Endothelial cell (in vitro differentiated cells): ENCODE data around the gene TRPM3. TPM values are rescaled to one million over a fixed set of nuclear protein-coding genes. Genes with fewer than 3 reads are reported as not detected.

Experiments used
- DNase-seq: peaks from one replicate; pipeline ENCODE4 v3.0.0; 2021; ENCODE audit warnings: low spot score
- H3K27ac Mint-ChIP-seq: one replicate; pipeline ENCODE4 v1.8.0; 2021; ENCODE audit warnings: mixed read lengths, inconsistent platforms; ENCODE audit not compliant: unreplicated experiment
- H3K27me3 Mint-ChIP-seq: one replicate; pipeline ENCODE4 v1.8.0; 2021; ENCODE audit warnings: mild to moderate bottlenecking, moderate library complexity, mixed read lengths, inconsistent platforms; ENCODE audit not compliant: unreplicated experiment
- H3K36me3 Mint-ChIP-seq: one replicate; pipeline ENCODE4 v1.8.0; 2021; ENCODE audit warnings: mild to moderate bottlenecking, low read depth, mixed read lengths, inconsistent platforms; ENCODE audit not compliant: unreplicated experiment
- H3K4me1 Mint-ChIP-seq: one replicate; pipeline ENCODE4 v1.8.0; 2021; ENCODE audit warnings: mild to moderate bottlenecking, mixed read lengths, inconsistent platforms; ENCODE audit not compliant: unreplicated experiment
- H3K4me3 Mint-ChIP-seq: one replicate; pipeline ENCODE4 v1.8.0; 2021; ENCODE audit warnings: mild to moderate bottlenecking, mixed read lengths, inconsistent platforms; ENCODE audit not compliant: unreplicated experiment
- H3K9me3 Mint-ChIP-seq: one replicate; pipeline ENCODE4 v1.8.0; 2021; ENCODE audit warnings: mixed read lengths, inconsistent platforms; ENCODE audit not compliant: unreplicated experiment
- total RNA-seq: library from RNA; stranded (reverse); fragmentation: NEBNext Ultra II Directional; extraction: Animal tissue kit (Norgen Biotek cat#: 25700); gene quantifications from one replicate; pipeline ENCODE4 v1.2.1, GENCODE V29; 2021; ENCODE audit not compliant: unreplicated experiment
- TF ChIP-seq, protein P1 (sequence below): fragments of 200-600 bp; sonication (generic); IDR thresholded peaks from one replicate; pipeline ENCODE4 v1.5.0; 2021; ENCODE audit warnings: antibody characterized with exemption; ENCODE audit not compliant: unreplicated experiment

The TRPM3 gene
- total RNA-seq, 1 donor from 2014 or later: 0.54 TPM

- Mint-ChIP-seq H3K27me3 (no peaks in the 10 kb centered on the region), H3K27ac (no peak overlapping the region)
- TF ChIP-seq, protein P1, sequence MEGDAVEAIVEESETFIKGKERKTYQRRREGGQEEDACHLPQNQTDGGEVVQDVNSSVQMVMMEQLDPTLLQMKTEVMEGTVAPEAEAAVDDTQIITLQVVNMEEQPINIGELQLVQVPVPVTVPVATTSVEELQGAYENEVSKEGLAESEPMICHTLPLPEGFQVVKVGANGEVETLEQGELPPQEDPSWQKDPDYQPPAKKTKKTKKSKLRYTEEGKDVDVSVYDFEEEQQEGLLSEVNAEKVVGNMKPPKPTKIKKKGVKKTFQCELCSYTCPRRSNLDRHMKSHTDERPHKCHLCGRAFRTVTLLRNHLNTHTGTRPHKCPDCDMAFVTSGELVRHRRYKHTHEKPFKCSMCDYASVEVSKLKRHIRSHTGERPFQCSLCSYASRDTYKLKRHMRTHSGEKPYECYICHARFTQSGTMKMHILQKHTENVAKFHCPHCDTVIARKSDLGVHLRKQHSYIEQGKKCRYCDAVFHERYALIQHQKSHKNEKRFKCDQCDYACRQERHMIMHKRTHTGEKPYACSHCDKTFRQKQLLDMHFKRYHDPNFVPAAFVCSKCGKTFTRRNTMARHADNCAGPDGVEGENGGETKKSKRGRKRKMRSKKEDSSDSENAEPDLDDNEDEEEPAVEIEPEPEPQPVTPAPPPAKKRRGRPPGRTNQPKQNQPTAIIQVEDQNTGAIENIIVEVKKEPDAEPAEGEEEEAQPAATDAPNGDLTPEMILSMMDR: no peak
Observed at GRCh38 chr9:70778568-70778967, 342.9 kb downstream of the TRPM3 start.

DNA sequence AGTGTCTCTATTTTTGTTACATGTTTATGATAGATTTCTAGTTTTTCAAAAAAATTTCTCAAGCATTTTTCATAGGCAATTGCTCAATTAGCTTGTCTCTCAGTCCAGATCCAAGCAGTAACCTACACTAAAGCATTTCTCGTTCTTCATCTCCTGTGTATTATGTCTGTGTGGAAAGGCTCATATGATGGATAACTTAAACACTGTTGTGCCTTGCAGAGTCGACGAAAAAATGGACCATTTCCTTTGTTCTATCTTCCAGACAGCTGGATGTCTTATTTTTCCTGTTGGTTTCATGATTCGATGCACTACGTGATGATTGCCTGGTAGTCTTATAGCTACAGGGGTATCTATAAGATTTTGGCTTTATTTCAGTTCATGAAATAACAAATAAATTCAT, 347.8 kb downstream of the TRPM3 start:
- Mint-ChIP-seq H3K4me3 (no peak overlapping the region), H3K27ac (no peak overlapping the region), H3K4me1 (peaks cover 3% of the 10 kb centered on the region), H3K36me3 (no peaks in the 10 kb centered on the region), H3K27me3 (no peaks in the 10 kb centered on the region), H3K9me3 (no peaks in the 10 kb centered on the region)
- no peak for DNase-seq
- TF ChIP-seq, protein P1: no peak

More at GRCh38 chr9:70778568-70778967, 342.9 kb downstream of the TRPM3 start:
- no peak for DNase-seq
- Mint-ChIP-seq H3K9me3 (no peaks in the 10 kb centered on the region), H3K4me3 (no peak overlapping the region), H3K36me3 (no peaks in the 10 kb centered on the region), H3K4me1 (no peaks in the 10 kb centered on the region)

DNA sequence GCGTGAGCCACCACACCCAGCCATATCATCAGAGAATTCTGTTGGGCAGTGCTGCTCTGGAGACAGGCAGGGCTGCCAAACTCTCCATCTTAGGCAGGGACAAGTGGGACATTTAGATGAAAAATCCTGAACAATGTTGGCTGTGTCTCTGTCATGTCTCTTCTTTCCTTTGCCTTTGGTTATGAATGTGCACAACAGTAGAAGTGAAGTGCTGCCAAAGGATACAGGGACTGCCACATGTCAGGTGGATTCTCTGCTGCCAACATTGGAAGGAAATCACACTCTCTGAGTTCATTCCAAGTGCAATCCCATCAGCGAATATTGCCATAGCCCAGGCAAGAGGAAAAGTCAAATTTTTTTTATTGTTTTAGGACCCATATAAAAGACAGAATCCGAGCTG, 348.8 kb downstream of the TRPM3 start:
- Mint-ChIP-seq H3K4me1 (peaks cover 3% of the 10 kb centered on the region), H3K4me3 (no peak overlapping the region)
- DNase-seq: no peak

DNA sequence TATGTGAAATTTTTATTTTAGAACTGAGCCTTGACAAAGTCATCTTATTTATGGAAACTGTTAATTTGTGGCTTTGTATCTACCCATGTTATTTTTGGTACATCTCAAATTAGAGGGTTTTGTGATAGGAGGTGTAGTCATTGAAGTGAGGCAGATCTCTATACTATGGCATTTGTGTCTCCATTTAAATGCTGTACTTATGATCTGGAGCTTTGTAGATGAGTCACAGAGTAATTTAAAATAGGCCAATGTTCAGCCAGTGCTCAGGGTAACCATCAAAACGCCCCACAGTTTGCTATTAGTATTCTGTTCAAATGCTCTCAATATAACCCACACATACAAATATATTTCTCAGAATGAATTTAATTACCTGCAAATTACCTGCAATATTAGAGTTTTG, 355.5 kb downstream of the TRPM3 start:
- no peaks in the 10 kb centered on the region for H3K36me3 Mint-ChIP-seq
- no peaks in the 10 kb centered on the region for H3K27me3 Mint-ChIP-seq
- H3K27ac Mint-ChIP-seq: no peak overlapping the region
- no peaks in the 10 kb centered on the region for H3K4me1 Mint-ChIP-seq
- TF ChIP-seq, protein P1: no peak
- DNase-seq: no peak
- H3K4me3 Mint-ChIP-seq: no peak overlapping the region
- no peaks in the 10 kb centered on the region for H3K9me3 Mint-ChIP-seq

More for the DNA sequence above, 348.8 kb downstream of the TRPM3 start:
- TF ChIP-seq, protein P1: no peak
- Mint-ChIP-seq H3K36me3 (no peaks in the 10 kb centered on the region), H3K27me3 (no peaks in the 10 kb centered on the region), H3K27ac (no peak overlapping the region), H3K9me3 (no peaks in the 10 kb centered on the region)

- no peaks in the 10 kb centered on the region for H3K36me3 Mint-ChIP-seq
- TF ChIP-seq, protein P1: no peak
- H3K27me3 Mint-ChIP-seq: no peaks in the 10 kb centered on the region
- no peaks in the 10 kb centered on the region for H3K9me3 Mint-ChIP-seq
- H3K4me1 Mint-ChIP-seq: no peaks in the 10 kb centered on the region
- DNase-seq: no peak
- H3K4me3 Mint-ChIP-seq: no peak overlapping the region
- no peak overlapping the region for H3K27ac Mint-ChIP-seq
Observed at GRCh38 chr9:70761139-70761670, 360.2 kb downstream of the TRPM3 start.
